SH-SY5Y (cell line): ENCODE results near the gene CLCN5.

ENCODE experiments used
- GATA2 ChIP-seq: IDR thresholded peaks from 2 replicates; pipeline ENCODE4 v1.6.1; 2011; ENCODE audit warnings: mild to moderate bottlenecking, low read depth, low read length
- GATA3 ChIP-seq: IDR thresholded peaks from 2 replicates; pipeline ENCODE4 v1.6.1; 2011; ENCODE audit warnings: low read depth, mild to moderate bottlenecking, low read length, moderate library complexity

DNA sequence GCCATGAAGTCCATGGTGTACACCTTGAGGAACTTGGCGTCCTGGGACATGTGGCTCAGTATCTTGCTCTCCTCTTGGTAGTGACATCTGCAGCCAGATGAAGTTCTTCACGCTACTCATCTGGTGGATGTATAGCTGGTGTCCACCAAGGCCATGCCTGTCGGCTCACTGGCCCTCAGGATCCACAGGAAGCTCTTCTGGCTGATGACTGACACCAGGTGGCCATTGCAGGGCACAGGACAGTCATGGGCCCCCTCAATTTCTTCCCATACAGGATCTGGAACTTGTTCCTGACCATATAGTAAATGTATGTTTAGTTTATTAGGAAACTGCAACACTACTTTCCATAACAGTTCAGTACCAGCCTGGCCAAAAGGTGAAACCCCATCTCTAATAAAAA, 10.3 kb upstream of the CLCN5 start:
- TF ChIP-seq GATA2 (no peak), GATA3 (no peak)
